Activated CD4-positive, CD25-positive, alpha-beta regulatory T cell treated with anti-CD3 and anti-CD28 coated beads, Interleukin-2, amount 50 U/mL, for 16 hours (primary cell): ENCODE data around the gene BARHL1.

Source experiments
- DNase-seq: peaks from one replicate; pipeline ENCODE4 v3.0.0-alpha.2; 2020; ENCODE audit warnings: low read depth, low spot score

The BARHL1 gene

GRCh38 chr9:132586830-132587591, 4.6 kb downstream of the BARHL1 start:
- DNase-seq, result no peak

GRCh38 chr9:132587592-132587955, 5.2 kb downstream of the BARHL1 start:
- no peak for DNase-seq

- no peak for DNase-seq
Measured at GRCh38 chr9:132588098-132588497, 5.7 kb downstream of the BARHL1 start.

GRCh38 chr9:132588501-132589147, 6.2 kb downstream of the BARHL1 start:
- DNase-seq, result no peak

- DNase-seq, result no peak
Measured at GRCh38 chr9:132589148-132590036, 7.0 kb downstream of the BARHL1 start.

- no peak for DNase-seq
Measured at GRCh38 chr9:132590037-132590317, 7.6 kb downstream of the BARHL1 start.

- no peak for DNase-seq
Measured at GRCh38 chr9:132590318-132591182, 8.1 kb downstream of the BARHL1 start.

- DNase-seq, result no peak
Measured at GRCh38 chr9:132591244-132591643, 8.8 kb downstream of the BARHL1 start.

- DNase-seq, result no peak
Measured at GRCh38 chr9:132591751-132592314, 9.4 kb downstream of the BARHL1 start.

GRCh38 chr9:132592451-132592850, 10.0 kb downstream of the BARHL1 start:
- DNase-seq, result no peak

GRCh38 chr9:132594412-132594811, 12.0 kb downstream of the BARHL1 start:
- DNase-seq, result no peak

GRCh38 chr9:132595319-132595718, 12.9 kb downstream of the BARHL1 start:
- DNase-seq, result no peak

- DNase-seq, result no peak
Measured at GRCh38 chr9:132596200-132596599, 13.8 kb downstream of the BARHL1 start.

- no peak for DNase-seq
Measured at GRCh38 chr9:132597073-132597775, 14.8 kb downstream of the BARHL1 start.

GRCh38 chr9:132600326-132600984, 18.0 kb downstream of the BARHL1 start:
- DNase-seq, result no peak

- DNase-seq, result no peak
Measured at GRCh38 chr9:132602207-132602606, 19.8 kb downstream of the BARHL1 start.

- DNase-seq, result no peak
Measured at GRCh38 chr9:132605387-132605786, 23.0 kb downstream of the BARHL1 start.

- DNase-seq, result no peak
Measured at GRCh38 chr9:132606066-132606465, 23.7 kb downstream of the BARHL1 start.

GRCh38 chr9:132609184-132609583, 26.8 kb downstream of the BARHL1 start:
- DNase-seq, result no peak

- no peak for DNase-seq
Measured at GRCh38 chr9:132609829-132610228, 27.4 kb downstream of the BARHL1 start.
